Measurements from ENCODE around the gene FHL2.

DNA sequence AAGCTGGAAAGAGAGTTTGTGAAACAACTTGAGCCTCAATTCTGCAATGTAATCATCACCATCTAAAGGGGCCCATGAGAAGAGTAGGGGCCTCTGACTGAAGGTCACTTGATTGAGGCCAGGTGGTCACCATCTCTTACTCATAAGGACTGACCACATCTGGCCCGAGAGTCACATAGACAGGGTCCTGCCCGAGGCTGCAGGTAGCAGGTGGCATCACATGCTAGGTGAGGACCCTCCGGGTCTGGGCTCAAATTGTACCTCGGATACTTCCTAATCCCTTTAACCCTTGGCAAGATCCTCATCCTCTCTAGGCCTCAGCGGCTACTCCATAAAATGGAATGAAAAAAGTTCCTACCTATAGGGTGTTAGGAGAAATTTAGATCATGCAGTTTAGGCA is 16.7 kb downstream of the FHL2 start:
- no peak for TF ChIP-seq POLR2AphosphoS5 (IDR thresholded peaks at IDR 0.05; ENCODE audit: borderline replicate concordance, low read depth, low read length)
- no peak for TF ChIP-seq EZH2 (IDR thresholded peaks at IDR 0.05)
- TF ChIP-seq FOXP2 (optimal IDR thresholded peaks at IDR 0.05; ENCODE audit: control extremely low read depth, extremely low read length, insufficient read depth), result no peak
